H1 (cell line): ENCODE results near the gene NOTCH4. TPM values are rescaled to one million over a fixed set of nuclear protein-coding genes. Genes with fewer than 3 reads are reported as not detected.

ENCODE experiments used
- CTCF ChIA-PET: fragments of 300-600 bp; sonication (Branson Sonifier 250); formaldehyde crosslinking; loops from one replicate; lab custom pipeline; 2021; ENCODE audit not compliant: partially characterized antibody; lab: Charles Lee
- POLR2A ChIA-PET: fragments of 300-600 bp; sonication (Branson Sonifier 250); formaldehyde crosslinking; loops from one replicate; lab custom pipeline; 2021; ENCODE audit warnings: inconsistent platforms; ENCODE audit not compliant: partially characterized antibody; lab: Charles Lee
- DNase-seq, 2 experiments: peaks; one replicate each; pipeline versions ENCODE4 v3.0.0 to v3.0.0-alpha.2; 2010 to 2022; ENCODE audit warnings: low spot score in 2 of 2, low read depth in 1 of 2, mixed read lengths in 1 of 2
- FAIRE-seq: peaks from 2 replicates; lab custom pipeline; 2011; peaks lifted over from hg19 to GRCh38; lab: Jason Lieb, UNC
- H2AFZ ChIP-seq: 2 replicates; pipeline ENCODE4 v1.8.1; 2012; ENCODE audit warnings: low read length, inconsistent platforms
- H2AK5ac ChIP-seq: 2 replicates; pipeline ENCODE4 v1.6.1; 2013; ENCODE audit warnings: low read depth, low read length
- H2BK120ac ChIP-seq: replicated peaks from 2 replicates; pipeline ENCODE3; 2013; ENCODE audit warnings: low read depth, low read length, inconsistent platforms
- H2BK12ac ChIP-seq: 2 replicates; pipeline ENCODE4 v1.6.1; 2013; ENCODE audit warnings: low read depth, low read length
- H2BK15ac ChIP-seq: 2 replicates; pipeline ENCODE4 v1.6.1; 2013; ENCODE audit warnings: low read length
- H2BK20ac ChIP-seq: 2 replicates; pipeline ENCODE4 v1.6.1; 2013; ENCODE audit warnings: low read length
- H2BK5ac ChIP-seq: 2 replicates; pipeline ENCODE4 v1.6.1; 2013; ENCODE audit warnings: low read depth, low read length
- H3K14ac ChIP-seq: 2 replicates; pipeline ENCODE4 v1.6.1; 2013; ENCODE audit warnings: inconsistent platforms; ENCODE audit not compliant: insufficient read length
- H3K18ac ChIP-seq: 2 replicates; pipeline ENCODE4 v1.6.1; 2013; ENCODE audit warnings: low read length; ENCODE audit errors: extremely low read depth
- H3K23ac ChIP-seq: 2 replicates; pipeline ENCODE4 v1.6.1; 2013; ENCODE audit warnings: inconsistent platforms; ENCODE audit not compliant: insufficient read length
- H3K23me2 ChIP-seq: 2 replicates; pipeline ENCODE4 v1.6.1; 2013; ENCODE audit warnings: low read depth, low read length
- H3K27ac ChIP-seq: 2 replicates; pipeline ENCODE4 v1.6.1; 2011; ENCODE audit warnings: low read depth, low read length, inconsistent platforms
- H3K27me3 ChIP-seq, 4 experiments: replicated peaks in 1 of 4; 1 replicate in 1 of 4; 2 replicates in 3 of 4; pipeline versions ENCODE4 v1.6.1 to v1.8.1; 2011 to 2013; ENCODE audit warnings: low read length in 3 of 4, mild to moderate bottlenecking in 3 of 4, inconsistent platforms in 2 of 4, mixed read lengths in 2 of 4, moderate library complexity in 1 of 4; ENCODE audit not compliant: control insufficient read depth in 3 of 4, insufficient read depth in 3 of 4; ENCODE audit errors: extremely low read depth in 1 of 4
- H3K36me3 ChIP-seq, 4 experiments: 2 replicates each; pipeline versions ENCODE4 v1.6.1 to v1.8.1; 2011 to 2013; ENCODE audit warnings: mild to moderate bottlenecking in 4 of 4, low read length in 3 of 4, moderate library complexity in 2 of 4, control low read depth in 1 of 4, inconsistent platforms in 1 of 4; ENCODE audit not compliant: insufficient read depth in 4 of 4, control insufficient read depth in 2 of 4
- H3K4ac ChIP-seq: replicated peaks from 2 replicates; pipeline ENCODE3; 2013; ENCODE audit warnings: low read length, low read depth, mixed read lengths, inconsistent platforms; ENCODE audit not compliant: insufficient read length
- H3K4me1 ChIP-seq, 4 experiments: replicated peaks in 1 of 4; 1 replicate in 1 of 4; 2 replicates in 3 of 4; pipeline versions ENCODE4 v1.6.1 to v1.8.1; 2011 to 2013; ENCODE audit warnings: low read length in 3 of 4, inconsistent platforms in 2 of 4, mixed read lengths in 1 of 4; ENCODE audit not compliant: insufficient read depth in 4 of 4, control insufficient read depth in 3 of 4
- H3K4me2 ChIP-seq, 2 experiments: 2 replicates each; pipeline versions ENCODE4 v1.6.1 to v1.8.1; 2011 to 2013; ENCODE audit warnings: low read depth in 2 of 2, low read length in 2 of 2, control low read depth in 1 of 2, inconsistent platforms in 1 of 2, mild to moderate bottlenecking in 1 of 2; ENCODE audit not compliant: insufficient read depth in 1 of 2
- H3K4me3 ChIP-seq, 4 experiments: fragments of 200-600, 300-600 bp in 1 of 4; sonication (generic), shearing (Covaris generic), sonication (Bioruptor Twin) in 1 of 4; 2 replicates each; pipeline versions ENCODE4 v1.5.1 to v1.8.1; 2011 to 2016; ENCODE audit warnings: low read length in 4 of 4, low read depth in 3 of 4, control low read depth in 2 of 4, inconsistent platforms in 2 of 4, mild to moderate bottlenecking in 2 of 4, mixed read lengths in 1 of 4, moderate library complexity in 1 of 4; ENCODE audit not compliant: insufficient read depth in 2 of 4; ENCODE audit errors: extremely low read depth in 1 of 4
- H3K56ac ChIP-seq: replicated peaks from 2 replicates; pipeline ENCODE3; 2013; ENCODE audit warnings: low read depth, mild to moderate bottlenecking, mixed read lengths, low read length, inconsistent platforms; ENCODE audit not compliant: insufficient read length
- H3K79me1 ChIP-seq: 2 replicates; pipeline ENCODE4 v1.6.1; 2013; ENCODE audit warnings: low read depth, low read length, control low read depth
- H3K79me2 ChIP-seq, 2 experiments: 2 replicates each; pipeline versions ENCODE4 v1.6.1 to v1.8.1; 2012 to 2013; ENCODE audit warnings: low read length in 2 of 2, mild to moderate bottlenecking in 2 of 2, inconsistent platforms in 1 of 2; ENCODE audit not compliant: insufficient read depth in 2 of 2, control insufficient read depth in 1 of 2
- H3K9ac ChIP-seq, 4 experiments: replicated peaks in 1 of 4; 1 replicate in 1 of 4; 2 replicates in 3 of 4; pipeline versions ENCODE4 v1.6.1 to v1.8.1; 2011 to 2013; ENCODE audit warnings: low read depth in 3 of 4, low read length in 3 of 4, control low read depth in 2 of 4, mild to moderate bottlenecking in 2 of 4, moderate library complexity in 2 of 4, inconsistent platforms in 1 of 4; ENCODE audit errors: extremely low read depth in 1 of 4
- H3K9me3 ChIP-seq, 2 experiments: 2 replicates each; pipeline versions ENCODE4 v1.6.1 to v1.8.1; 2012 to 2013; ENCODE audit warnings: mild to moderate bottlenecking in 2 of 2, moderate library complexity in 2 of 2, control low read depth in 1 of 2, inconsistent platforms in 1 of 2, low read depth in 1 of 2, low read length in 1 of 2, mixed read lengths in 1 of 2; ENCODE audit not compliant: insufficient read depth in 2 of 2
- H4K20me1 ChIP-seq, 2 experiments: replicated peaks in 1 of 2; 2 replicates each; pipeline versions ENCODE3 to v1.8.1; 2011 to 2013; ENCODE audit warnings: inconsistent platforms in 2 of 2, low read length in 2 of 2, mild to moderate bottlenecking in 1 of 2; ENCODE audit not compliant: insufficient read depth in 2 of 2, control insufficient read depth in 1 of 2
- H4K5ac ChIP-seq: 2 replicates; pipeline ENCODE4 v1.6.1; 2013; ENCODE audit warnings: low read length, low read depth, mixed read lengths, inconsistent platforms; ENCODE audit not compliant: insufficient read length
- H4K8ac ChIP-seq: 2 replicates; pipeline ENCODE4 v1.8.0; 2013; ENCODE audit warnings: mild to moderate bottlenecking, moderate library complexity, low read length, inconsistent platforms; ENCODE audit not compliant: insufficient read depth; ENCODE audit errors: extremely low read depth
- H4K91ac ChIP-seq: replicated peaks from 2 replicates; pipeline ENCODE3; 2013; ENCODE audit warnings: low read length, mixed read lengths, inconsistent platforms; ENCODE audit not compliant: insufficient read length
- KDM4A ChIP-seq: IDR thresholded peaks from one replicate; pipeline ENCODE4 v1.7.1; 2012; ENCODE audit warnings: low read depth, mild to moderate bottlenecking, moderate library complexity, low read length, inconsistent platforms; ENCODE audit not compliant: severe bottlenecking
- RAD21 ChIP-seq, 2 experiments: IDR thresholded peaks in 1 of 2; conservative IDR thresholded peaks in 1 of 2; 2 replicates each; pipeline ENCODE4 v1.6.1; 2011; ENCODE audit warnings: low read depth in 2 of 2, low read length in 2 of 2, improper control_type of control experiment in 1 of 2, inconsistent platforms in 1 of 2, mild to moderate bottlenecking in 1 of 2, moderate library complexity in 1 of 2
- SUZ12 ChIP-seq: fragments of 200-600 bp; sonication (generic); IDR thresholded peaks from 2 replicates; pipeline ENCODE4 v1.6.1; 2012; ENCODE audit warnings: mild to moderate bottlenecking, inconsistent platforms, low read length, moderate library complexity, mixed read lengths
- WGBS, 2 experiments: shearing (Covaris generic) in 1 of 2; methylation state at CpG; one replicate each; pipeline versions ENCODE4 v1.1.6 to v1.1.7; 2013 to 2015; ENCODE audit warnings: low lambda C conversion rate in 2 of 2, mixed read lengths in 2 of 2, inconsistent platforms in 1 of 2, low coverage in 1 of 2, missing lambda C conversion rate in 1 of 2; ENCODE audit not compliant: insufficient replicate concordance in 2 of 2, insufficient coverage in 1 of 2, insufficient read length in 1 of 2; ENCODE audit errors: extremely low coverage in 1 of 2, missing lambda C conversion rate in 1 of 2; 5-methylcytosine and 5-hydroxymethylcytosine counted together
- polyA plus RNA-seq, 7 experiments: library from polyadenylated mRNA; depleted of rRNA in 3 of 7; stranded (reverse) in 5 of 7; unstranded in 2 of 7; fragments of >200 nt in 5 of 7; fragments of 200-250 nt in 2 of 7; gene quantifications; 1 replicate in 5 of 7; 2 replicates in 1 of 7; 4 replicates in 1 of 7; pipeline versions ENCODE4 v1.2.1 to v1.2.3, GENCODE V29; 2011 to 2013; ENCODE audit warnings: missing spikeins in 2 of 7, mixed read lengths in 2 of 7
- total RNA-seq: library from RNA; stranded (reverse); fragmentation: NEBNext Ultra II Directional; extraction: Animal tissue kit (Norgen Biotek cat#: 25700); gene quantifications from 2 replicates; pipeline ENCODE4 v1.2.1, GENCODE V29; 2021

Gene NOTCH4
- total and polyA plus RNA-seq, 2 of the 8 experiments (the other 6 are each of a cell fraction or from before 2014, with no cell fraction given) = 1.9 to 2.8 TPM

- Histone ChIP-seq H2BK20ac (0 out of 2 replicates have a peak overlapping the region, but pooled peaks have one; percentile 61), H3K79me2 (no peaks in the 10 kb centered on the region), H3K4me3 (peak overlapping the region; percentile 51 to 76 (median 70); a peak in 5 of 8 replicates), H3K27ac (no peak overlapping the region), H3K9me3 (no peaks in the 10 kb centered on the region), H3K23ac (no peak overlapping the region), H3K14ac (no peak overlapping the region), H3K27me3 (peaks cover 4 to 35% (median 33%) of the 10 kb centered on the region in 4 experiments), H4K5ac (no peak overlapping the region), H2AK5ac (no peak overlapping the region), H3K4me2 (peak overlapping the region; percentile 94 to 100), H3K23me2 (peaks cover 9% of the 10 kb centered on the region; the same call in 1 of the 2 replicates), H2AFZ (no peak overlapping the region), H4K91ac (no peak overlapping the region), H3K4me1 (peaks cover 10 to 32% (median 14%) of the 10 kb centered on the region in 4 experiments), H4K8ac (no peak overlapping the region), H2BK120ac (no peak overlapping the region), H3K79me1 (no peaks in the 10 kb centered on the region), H3K9ac (no peak overlapping the region; a peak in 1 of 7 replicates), H3K18ac (no peak overlapping the region), H3K36me3 (no peaks in the 10 kb centered on the region), H2BK15ac (no peak overlapping the region), H2BK12ac (no peak overlapping the region), H3K4ac (no peak overlapping the region), H4K20me1 (no peaks in the 10 kb centered on the region), H2BK5ac (no peak overlapping the region), H3K56ac (no peak overlapping the region)
- ChIA-PET CTCF (interaction anchor here (0.7 to 4.7 kb wide), 14 partner anchors 9 to 53 kb away, joined by 3 to 23 read pairs (median 5); partner anchors contain the start of genes ATF6B and GPSM3), POLR2A (interaction anchor here (1.2 to 9.2 kb wide), 7 partner anchors 11 to 48 kb away, joined by 3 to 70 read pairs (median 6); partner anchors contain the start of genes AGPAT1, ATF6B, FKBPL and PBX2)
- no peak for DNase-seq
- 98% methylated on average over 4 of the region's 4 CpGs; no CpG with 5 or more reads in 1 of the 2 experiments for WGBS, 2 experiments
- TF ChIP-seq SUZ12 = no peak
- TF ChIP-seq KDM4A = no peak
- TF ChIP-seq RAD21 (IDR thresholded peaks at IDR 0.05 in 1 of 2, conservative IDR thresholded peaks at IDR 0.05 in 1 of 2; ENCODE audit: low read depth in 2 of 2, low read length in 2 of 2) = peak; percentile 13 to 39; a peak in 1 of 4 replicates
- FAIRE-seq = no peak
Observed at GRCh38 chr6:32147401-32148132, 76.3 kb downstream of the NOTCH4 start.
